Measurements from ENCODE around the gene WNT1.

WNT1 gene

GRCh38 chr12:49008943-49009342 is 30.8 kb downstream of the WNT1 start:
- TF ChIP-seq CREB1 (IDR thresholded peaks at IDR 0.05; ENCODE audit: low read depth), result no peak

GRCh38 chr12:49010092-49010668 is 32.1 kb downstream of the WNT1 start:
- TF ChIP-seq, protein P1, sequence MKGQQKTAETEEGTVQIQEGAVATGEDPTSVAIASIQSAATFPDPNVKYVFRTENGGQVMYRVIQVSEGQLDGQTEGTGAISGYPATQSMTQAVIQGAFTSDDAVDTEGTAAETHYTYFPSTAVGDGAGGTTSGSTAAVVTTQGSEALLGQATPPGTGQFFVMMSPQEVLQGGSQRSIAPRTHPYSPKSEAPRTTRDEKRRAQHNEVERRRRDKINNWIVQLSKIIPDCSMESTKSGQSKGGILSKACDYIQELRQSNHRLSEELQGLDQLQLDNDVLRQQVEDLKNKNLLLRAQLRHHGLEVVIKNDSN (IDR thresholded peaks at IDR 0.05), result no peak
- no peak for TF ChIP-seq CREB1 (IDR thresholded peaks at IDR 0.05; ENCODE audit: low read depth)
- TF ChIP-seq, protein P2, sequence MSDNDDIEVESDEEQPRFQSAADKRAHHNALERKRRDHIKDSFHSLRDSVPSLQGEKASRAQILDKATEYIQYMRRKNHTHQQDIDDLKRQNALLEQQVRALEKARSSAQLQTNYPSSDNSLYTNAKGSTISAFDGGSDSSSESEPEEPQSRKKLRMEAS (IDR thresholded peaks at IDR 0.05), result no peak
- TF ChIP-seq TCF12 (IDR thresholded peaks at IDR 0.05; ENCODE audit: low read depth), result no peak
- TF ChIP-seq ZBTB7A (IDR thresholded peaks at IDR 0.05; ENCODE audit: low read depth), result no peak
- TF ChIP-seq FOXM1 (IDR thresholded peaks at IDR 0.05; ENCODE audit: borderline replicate concordance, low read depth), result no peak
- TF ChIP-seq YY1 (IDR thresholded peaks at IDR 0.05; ENCODE audit: low read depth), result no peak

DNA sequence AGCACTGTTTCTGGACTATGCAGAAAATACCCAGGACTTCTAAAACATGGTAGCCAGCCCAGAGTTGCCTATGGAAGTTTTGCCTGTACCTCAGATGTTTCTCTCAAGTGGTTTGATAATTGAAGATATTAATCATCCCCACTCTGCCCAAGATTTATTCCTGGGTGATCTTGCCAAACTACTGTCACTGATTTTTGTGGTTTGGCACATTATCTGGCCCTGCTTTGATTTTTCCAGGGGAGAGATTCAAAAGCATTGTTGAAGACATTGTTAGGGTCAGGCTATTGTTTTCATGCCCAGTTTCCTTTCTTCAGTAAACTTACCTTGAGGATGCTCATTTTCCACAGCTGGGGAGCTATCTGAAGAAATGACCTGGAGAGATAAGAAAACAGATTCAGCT is 34.6 kb downstream of the WNT1 start:
- no peak for TF ChIP-seq TAF1 (IDR thresholded peaks at IDR 0.05; ENCODE audit: low read depth)
- TF ChIP-seq EP300 (IDR thresholded peaks at IDR 0.05; ENCODE audit: borderline replicate concordance), result no peak
- no peak for TF ChIP-seq ZBTB7A (IDR thresholded peaks at IDR 0.05; ENCODE audit: low read depth)
- no peak for TF ChIP-seq YY1 (IDR thresholded peaks at IDR 0.05; ENCODE audit: low read depth)
- no peak for TF ChIP-seq FOXM1 (IDR thresholded peaks at IDR 0.05; ENCODE audit: borderline replicate concordance, low read depth)
- TF ChIP-seq TEAD4 (IDR thresholded peaks at IDR 0.05), result no peak
- TF ChIP-seq REST (IDR thresholded peaks at IDR 0.05; ENCODE audit: low read depth), result no peak
- no peak for TF ChIP-seq CEBPB (IDR thresholded peaks at IDR 0.05)

- TF ChIP-seq TEAD4 (IDR thresholded peaks at IDR 0.05) (no peak), YY1 (IDR thresholded peaks at IDR 0.05; ENCODE audit: low read depth) (no peak), EGR1 (IDR thresholded peaks at IDR 0.05) (no peak), FOXM1 (IDR thresholded peaks at IDR 0.05; ENCODE audit: borderline replicate concordance, low read depth) (no peak), RAD21 (IDR thresholded peaks at IDR 0.05; ENCODE audit: low read depth) (no peak), CEBPB (IDR thresholded peaks at IDR 0.05) (no peak), TCF12 (IDR thresholded peaks at IDR 0.05; ENCODE audit: low read depth) (no peak), REST (IDR thresholded peaks at IDR 0.05; ENCODE audit: low read depth) (no peak), CREB1 (IDR thresholded peaks at IDR 0.05; ENCODE audit: low read depth) (no peak), ZBTB7A (IDR thresholded peaks at IDR 0.05; ENCODE audit: low read depth) (no peak), EP300 (IDR thresholded peaks at IDR 0.05; ENCODE audit: borderline replicate concordance) (no peak), NFIC (IDR thresholded peaks at IDR 0.05) (no peak), TAF1 (IDR thresholded peaks at IDR 0.05; ENCODE audit: low read depth) (no peak)
- TF ChIP-seq, protein P1 (IDR thresholded peaks at IDR 0.05), result no peak
- TF ChIP-seq, protein P2 (IDR thresholded peaks at IDR 0.05), result no peak
Measured at GRCh38 chr12:49013428-49013827, 35.3 kb downstream of the WNT1 start.

DNA sequence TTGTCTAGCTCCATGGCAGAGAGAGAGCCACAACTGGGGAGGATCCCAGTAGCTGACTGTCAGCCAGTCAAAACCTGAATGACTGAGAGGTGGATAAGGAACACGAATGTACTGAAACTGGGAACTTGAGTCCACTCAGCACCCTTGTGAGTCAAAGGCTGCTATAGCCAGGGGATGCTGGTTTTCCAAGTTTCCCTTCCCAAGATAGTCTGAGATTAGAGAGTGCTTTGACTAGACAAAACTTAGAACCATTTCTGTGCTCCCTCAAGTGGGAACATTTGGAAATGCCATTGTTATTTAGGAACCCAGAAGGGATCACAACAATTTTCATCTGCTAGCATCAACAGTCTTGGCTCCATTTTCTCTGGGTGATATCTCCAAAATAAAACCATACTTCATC is 36.4 kb downstream of the WNT1 start:
- TF ChIP-seq YY1 (IDR thresholded peaks at IDR 0.05; ENCODE audit: low read depth) (no peak), NFIC (IDR thresholded peaks at IDR 0.05) (no peak), REST (IDR thresholded peaks at IDR 0.05; ENCODE audit: low read depth) (no peak), CREB1 (IDR thresholded peaks at IDR 0.05; ENCODE audit: low read depth) (no peak), TAF1 (IDR thresholded peaks at IDR 0.05; ENCODE audit: low read depth) (no peak), EP300 (IDR thresholded peaks at IDR 0.05; ENCODE audit: borderline replicate concordance) (no peak), RAD21 (IDR thresholded peaks at IDR 0.05; ENCODE audit: low read depth) (no peak), TCF12 (IDR thresholded peaks at IDR 0.05; ENCODE audit: low read depth) (no peak), ZBTB7A (IDR thresholded peaks at IDR 0.05; ENCODE audit: low read depth) (no peak), TEAD4 (IDR thresholded peaks at IDR 0.05) (no peak), CEBPB (IDR thresholded peaks at IDR 0.05) (no peak), FOXM1 (IDR thresholded peaks at IDR 0.05; ENCODE audit: borderline replicate concordance, low read depth) (no peak)
- TF ChIP-seq, protein P2 (IDR thresholded peaks at IDR 0.05), result no peak
- TF ChIP-seq, protein P1 (IDR thresholded peaks at IDR 0.05), result no peak
